Activated CD4-positive, alpha-beta T cell treated with anti-CD3 and anti-CD28 coated beads for 48 hours (primary cell): ENCODE results near the gene SLC25A42.
"Not testable (repeated sequence)": the region's sequence is repeated elsewhere in the genome, so short reads cannot be mapped to it uniquely, and the experiment has no call there.

Experiments
- DNase-seq: peaks from one replicate; pipeline ENCODE4 v3.0.0-alpha.2; 2020

The SLC25A42 gene

GRCh38 chr19:19138109-19138981 is 74.6 kb downstream of the SLC25A42 start, which contains the start of gene TMEM161A:
Gene TMEM161A (minus strand): TSS chr19:19138478. CDS start chr19:19138428, 50 bp downstream.
- DNase-seq, result peak; percentile 98

GRCh38 chr19:19139876-19140229 is 76.1 kb downstream of the SLC25A42 start:
- DNase-seq, result no peak

- no peak for DNase-seq
Observed at GRCh38 chr19:19140476-19140875, 76.7 kb downstream of the SLC25A42 start.

GRCh38 chr19:19142347-19142746 is 78.6 kb downstream of the SLC25A42 start:
- no peak for DNase-seq

GRCh38 chr19:19145281-19145680 is 81.5 kb downstream of the SLC25A42 start:
- DNase-seq, result no peak

GRCh38 chr19:19145684-19146608 is 82.2 kb downstream of the SLC25A42 start:
- peak; percentile 93 for DNase-seq

GRCh38 chr19:19146865-19147264 is 83.1 kb downstream of the SLC25A42 start:
- no peak for DNase-seq

GRCh38 chr19:19147344-19147743 is 83.5 kb downstream of the SLC25A42 start:
- no peak for DNase-seq

- not testable (repeated sequence) for DNase-seq
Observed at GRCh38 chr19:19148504-19148903, 84.7 kb downstream of the SLC25A42 start.

- no peak for DNase-seq
Observed at GRCh38 chr19:19149435-19149834, 85.6 kb downstream of the SLC25A42 start.

GRCh38 chr19:19151418-19151817 is 87.6 kb downstream of the SLC25A42 start:
- DNase-seq, result no peak

- DNase-seq, result no peak
Observed at GRCh38 chr19:19152668-19153384, 89.0 kb downstream of the SLC25A42 start.

GRCh38 chr19:19154768-19155494 is 91.1 kb downstream of the SLC25A42 start:
- no peak for DNase-seq

GRCh38 chr19:19155495-19156219 is 91.9 kb downstream of the SLC25A42 start:
- no peak for DNase-seq

- no peak for DNase-seq
Observed at GRCh38 chr19:19157808-19158207, 94.0 kb downstream of the SLC25A42 start.

GRCh38 chr19:19159534-19159933 is 95.7 kb downstream of the SLC25A42 start:
- DNase-seq, result no peak

- no peak for DNase-seq
Observed at GRCh38 chr19:19160461-19161035, 96.8 kb downstream of the SLC25A42 start.

- DNase-seq, result no peak
Observed at GRCh38 chr19:19162495-19162894, 98.7 kb downstream of the SLC25A42 start.
